K562 (cell line): ENCODE measurements around the gene ANXA3. TPM values are rescaled to one million over a fixed set of nuclear protein-coding genes. Genes with fewer than 3 reads are reported as not detected.

Source experiments
- CHD1 ChIP-seq: fragments of 200-600 bp; sonication (generic); IDR thresholded peaks from one replicate; pipeline ENCODE4 v1.6.1; 2012; ENCODE audit warnings: mild to moderate bottlenecking, moderate library complexity, low read length, inconsistent platforms
- GABPB2 ChIP-seq: fragments of 250-450 bp; sonication (Bioruptor Pico); conservative IDR thresholded peaks from 2 replicates; pipeline ENCODE4 v1.5.1; 2021; ENCODE audit warnings: mild to moderate bottlenecking
- JUN ChIP-seq, 2 experiments: sonication (generic) in 1 of 2; formaldehyde crosslinking in 1 of 2; IDR thresholded peaks; 2 replicates each; pipeline versions ENCODE4 v1.6.1 to v1.8.0; 2012 to 2022; ENCODE audit warnings: borderline replicate concordance in 2 of 2, mild to moderate bottlenecking in 2 of 2, improper control_type of control experiment in 1 of 2, low read depth in 1 of 2, low read length in 1 of 2, missing genetic modification reagents in 1 of 2
- JUND ChIP-seq, 2 experiments: IDR thresholded peaks; 2 replicates in 1 of 2; 3 replicates in 1 of 2; pipeline ENCODE4 v1.6.1; 2011; ENCODE audit warnings: borderline replicate concordance in 2 of 2, low read depth in 2 of 2, low read length in 2 of 2, improper control_type of control experiment in 1 of 2, missing biosample characterization in 1 of 2, missing genetic modification characterization in 1 of 2, missing genetic modification reagents in 1 of 2
- MEF2A ChIP-seq: IDR thresholded peaks from 2 replicates; pipeline ENCODE4 v1.6.1; 2011; ENCODE audit warnings: low read depth, mild to moderate bottlenecking, low read length, moderate library complexity; ENCODE audit not compliant: control insufficient read depth
- MEF2D ChIP-seq: conservative IDR thresholded peaks from 2 replicates; pipeline ENCODE4 v1.6.1; 2016; ENCODE audit warnings: low read depth, missing genetic modification characterization, missing compliant biosample characterization
- ZNF134 ChIP-seq: fragments of 250-450 bp; sonication (Bioruptor Pico); conservative IDR thresholded peaks from 2 replicates; pipeline ENCODE4 v1.4.0; 2020
- ZNF324 ChIP-seq: fragments of 250-450 bp; sonication (Bioruptor Pico); IDR thresholded peaks from 2 replicates; pipeline ENCODE4 v1.4.0; 2020; ENCODE audit warnings: mild to moderate bottlenecking
- ZNF586 ChIP-seq: fragments of 450-650 bp; formaldehyde crosslinking; conservative IDR thresholded peaks from 2 replicates; pipeline ENCODE4 v1.4.0; 2020; ENCODE audit warnings: mild to moderate bottlenecking, moderate library complexity
- polyA plus RNA-seq, 8 experiments: library from polyadenylated mRNA; depleted of rRNA in 4 of 8; stranded (reverse) in 5 of 8; unstranded in 3 of 8; fragments of >200 nt; fragmentation: Nextera tagmentation in 2 of 8; fragmentation: Illumina TruSeq in 1 of 8; extraction: Ambion mirVana in 2 of 8; extraction: Trizol in 1 of 8; gene quantifications; 2 replicates each; pipeline versions ENCODE4 v1.2.1 to v1.2.3, GENCODE V29; 2011 to 2014; ENCODE audit warnings: inconsistent platforms in 1 of 8, missing spikeins in 1 of 8
- total RNA-seq, 7 experiments: library from RNA; depleted of rRNA in 6 of 7; stranded (reverse); fragments of >200 nt in 6 of 7; fragmentation: Illumina TruSeq in 2 of 7; extraction: Trizol in 2 of 7; gene quantifications; 2 replicates each; pipeline versions ENCODE4 v1.2.1 to v1.2.3, GENCODE V29; 2011 to 2021; ENCODE audit warnings: low replicate concordance in 1 of 7
- TF ChIP-seq, protein P1 (sequence below): fragments of 250-450 bp; sonication (Bioruptor Pico); IDR thresholded peaks from 2 replicates; pipeline ENCODE4 v1.5.0; 2021; ENCODE audit warnings: mild to moderate bottlenecking, moderate library complexity
- TF ChIP-seq, protein P2 (sequence below): fragments of 250-450 bp; sonication (Bioruptor Pico); IDR thresholded peaks from 2 replicates; pipeline ENCODE4 v1.8.0; 2021; ENCODE audit warnings: mild to moderate bottlenecking, moderate library complexity
- TF ChIP-seq, protein P3 (sequence below), 2 experiments: fragments of 450-650 bp; formaldehyde crosslinking in 1 of 2; IDR thresholded peaks; 2 replicates each; pipeline versions ENCODE4 v1.4.0 to v1.6.1; 2014 to 2020; ENCODE audit warnings: mild to moderate bottlenecking in 2 of 2, borderline replicate concordance in 1 of 2, low read depth in 1 of 2

Gene ANXA3
- total and polyA plus RNA-seq, 9 of the 15 experiments (the other 6 are each of a cell fraction or from before 2014, with no cell fraction given), result 6.3 to 15.5 (median 9.8) TPM

DNA sequence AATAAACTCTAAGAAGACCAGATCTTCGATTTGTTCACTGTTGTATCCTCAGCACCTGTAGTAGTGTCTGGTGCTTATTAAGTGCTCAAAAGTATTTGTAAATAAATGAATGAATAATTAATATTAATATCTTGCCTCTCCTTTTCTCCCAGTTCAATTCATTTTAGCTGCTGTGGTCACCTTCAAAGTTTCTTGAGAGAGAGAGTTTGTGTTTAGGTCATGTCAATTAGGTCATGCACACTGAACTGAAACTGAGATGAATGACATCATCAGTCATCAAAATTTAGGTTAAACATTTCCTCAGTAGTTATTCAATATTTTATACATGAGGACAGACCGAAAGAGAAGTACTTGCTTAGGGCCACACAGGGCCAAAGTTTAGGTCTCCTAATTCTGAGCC, 73.5 kb downstream of the ANXA3 start (continued):
- 0 out of 2 replicates have a peak, but pooled peaks have one; percentile 31 for TF ChIP-seq JUN (IDR thresholded peaks at IDR 0.05; ENCODE audit: borderline replicate concordance, low read depth, low read length)
- TF ChIP-seq JUN (CRISPR knock-in tag; IDR thresholded peaks at IDR 0.05; ENCODE audit: borderline replicate concordance), result no peak
- TF ChIP-seq CHD1, result no peak
- no peak for TF ChIP-seq MEF2A
- no peak for TF ChIP-seq GABPB2 (CRISPR knock-in tag)
- TF ChIP-seq ZNF324 (CRISPR knock-in tag), result no peak
- peak; percentile 48; the same call in 1 of the 2 replicates for TF ChIP-seq JUND (IDR thresholded peaks at IDR 0.05; ENCODE audit: borderline replicate concordance, low read depth, low read length)
- peak; percentile 46; the same call in 1 of the 3 replicates for TF ChIP-seq JUND (tag; IDR thresholded peaks at IDR 0.05; ENCODE audit: borderline replicate concordance, low read depth, low read length)
- no peak for TF ChIP-seq MEF2D (tag)
- no peak for TF ChIP-seq ZNF134 (CRISPR knock-in tag)
- TF ChIP-seq, protein P1, sequence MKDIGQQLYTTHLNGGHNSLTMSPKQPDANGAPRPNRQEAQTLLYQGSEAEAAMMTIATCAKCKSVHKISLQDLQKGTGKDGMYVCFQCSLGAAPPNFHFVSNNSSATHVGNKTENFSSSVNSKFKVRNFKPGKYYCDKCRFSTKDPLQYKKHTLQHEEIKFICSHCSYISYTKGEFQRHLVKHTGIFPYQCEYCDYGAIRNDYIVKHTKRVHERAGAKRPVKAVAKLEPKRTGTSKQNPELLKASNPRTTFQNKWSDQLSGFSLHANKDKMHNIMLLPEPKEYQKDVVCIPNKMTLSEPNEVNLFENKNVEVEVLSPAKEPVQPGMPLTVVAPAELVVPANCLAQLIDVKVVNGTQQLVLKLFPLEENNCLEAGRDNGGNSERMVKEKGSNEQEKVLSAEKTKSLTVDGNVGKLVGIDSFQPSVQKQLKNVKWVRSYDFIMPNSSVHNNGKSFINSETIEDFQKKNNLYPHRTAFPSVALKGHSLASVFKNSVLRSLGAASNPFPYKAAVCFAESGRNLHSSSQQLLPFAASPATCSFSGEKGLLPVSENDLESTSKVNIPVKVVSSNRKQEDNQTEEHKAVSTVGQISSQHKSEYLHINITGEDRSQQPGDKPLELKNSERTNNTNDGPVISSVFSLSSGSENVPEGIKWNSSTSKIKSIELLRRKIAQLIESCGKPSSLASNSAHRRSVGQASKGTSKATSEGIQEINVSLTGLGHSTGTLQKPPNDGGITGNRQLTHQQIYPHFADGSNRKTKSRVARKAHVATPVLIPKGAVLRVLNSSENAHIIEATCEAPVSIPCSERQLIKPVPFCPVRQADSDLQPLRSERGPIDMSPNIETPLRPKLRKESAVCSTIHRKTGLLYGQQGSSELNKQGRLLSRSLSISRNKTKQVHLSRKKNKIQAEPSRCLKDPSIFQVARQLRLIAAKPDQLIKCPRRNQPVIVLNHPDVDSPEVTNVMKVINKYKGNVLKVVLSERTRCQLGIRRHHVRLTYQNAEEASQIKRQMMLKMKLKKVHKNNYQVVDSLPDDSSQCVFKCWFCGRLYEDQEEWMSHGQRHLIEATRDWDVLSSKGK (CRISPR knock-in tag), result no peak
- TF ChIP-seq, protein P2, sequence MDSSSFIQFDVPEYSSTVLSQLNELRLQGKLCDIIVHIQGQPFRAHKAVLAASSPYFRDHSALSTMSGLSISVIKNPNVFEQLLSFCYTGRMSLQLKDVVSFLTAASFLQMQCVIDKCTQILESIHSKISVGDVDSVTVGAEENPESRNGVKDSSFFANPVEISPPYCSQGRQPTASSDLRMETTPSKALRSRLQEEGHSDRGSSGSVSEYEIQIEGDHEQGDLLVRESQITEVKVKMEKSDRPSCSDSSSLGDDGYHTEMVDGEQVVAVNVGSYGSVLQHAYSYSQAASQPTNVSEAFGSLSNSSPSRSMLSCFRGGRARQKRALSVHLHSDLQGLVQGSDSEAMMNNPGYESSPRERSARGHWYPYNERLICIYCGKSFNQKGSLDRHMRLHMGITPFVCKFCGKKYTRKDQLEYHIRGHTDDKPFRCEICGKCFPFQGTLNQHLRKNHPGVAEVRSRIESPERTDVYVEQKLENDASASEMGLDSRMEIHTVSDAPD, result no peak
- TF ChIP-seq, protein P3, sequence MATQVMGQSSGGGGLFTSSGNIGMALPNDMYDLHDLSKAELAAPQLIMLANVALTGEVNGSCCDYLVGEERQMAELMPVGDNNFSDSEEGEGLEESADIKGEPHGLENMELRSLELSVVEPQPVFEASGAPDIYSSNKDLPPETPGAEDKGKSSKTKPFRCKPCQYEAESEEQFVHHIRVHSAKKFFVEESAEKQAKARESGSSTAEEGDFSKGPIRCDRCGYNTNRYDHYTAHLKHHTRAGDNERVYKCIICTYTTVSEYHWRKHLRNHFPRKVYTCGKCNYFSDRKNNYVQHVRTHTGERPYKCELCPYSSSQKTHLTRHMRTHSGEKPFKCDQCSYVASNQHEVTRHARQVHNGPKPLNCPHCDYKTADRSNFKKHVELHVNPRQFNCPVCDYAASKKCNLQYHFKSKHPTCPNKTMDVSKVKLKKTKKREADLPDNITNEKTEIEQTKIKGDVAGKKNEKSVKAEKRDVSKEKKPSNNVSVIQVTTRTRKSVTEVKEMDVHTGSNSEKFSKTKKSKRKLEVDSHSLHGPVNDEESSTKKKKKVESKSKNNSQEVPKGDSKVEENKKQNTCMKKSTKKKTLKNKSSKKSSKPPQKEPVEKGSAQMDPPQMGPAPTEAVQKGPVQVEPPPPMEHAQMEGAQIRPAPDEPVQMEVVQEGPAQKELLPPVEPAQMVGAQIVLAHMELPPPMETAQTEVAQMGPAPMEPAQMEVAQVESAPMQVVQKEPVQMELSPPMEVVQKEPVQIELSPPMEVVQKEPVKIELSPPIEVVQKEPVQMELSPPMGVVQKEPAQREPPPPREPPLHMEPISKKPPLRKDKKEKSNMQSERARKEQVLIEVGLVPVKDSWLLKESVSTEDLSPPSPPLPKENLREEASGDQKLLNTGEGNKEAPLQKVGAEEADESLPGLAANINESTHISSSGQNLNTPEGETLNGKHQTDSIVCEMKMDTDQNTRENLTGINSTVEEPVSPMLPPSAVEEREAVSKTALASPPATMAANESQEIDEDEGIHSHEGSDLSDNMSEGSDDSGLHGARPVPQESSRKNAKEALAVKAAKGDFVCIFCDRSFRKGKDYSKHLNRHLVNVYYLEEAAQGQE (IDR thresholded peaks at IDR 0.05; ENCODE audit: borderline replicate concordance), result no peak
- TF ChIP-seq, protein P3 (CRISPR knock-in tag; IDR thresholded peaks at IDR 0.05; ENCODE audit: low read depth), result no peak
- no peak for TF ChIP-seq ZNF586 (CRISPR knock-in tag)
